ENCODE data around the gene GPA33. TPM values are rescaled to one million over a fixed set of nuclear protein-coding genes. Genes with fewer than 3 reads are reported as not detected.

Gene GPA33
- polyA plus RNA-seq, 1 donor (not counting 4 experiments of a cell fraction or from before 2014, with no cell fraction given), result not detected

GRCh38 chr1:167057241-167057688 lies 32.9 kb downstream of the GPA33 start:
- Histone ChIP-seq H4K20me1 (ENCODE audit: control insufficient read depth, extremely low read depth, insufficient read depth, low read length) (no peaks in the 10 kb centered on the region), H3K4me1 (ENCODE audit: control insufficient read depth, extremely low read depth, insufficient read depth, low read length) (peaks cover 6% of the 10 kb centered on the region), H3K4me2 (ENCODE audit: control insufficient read depth, extremely low read depth, insufficient read depth, low read depth, low read length) (no peak overlapping the region), H3K9me3 (ENCODE audit: control insufficient read depth, low read depth, low read length) (no peaks in the 10 kb centered on the region), H3K4me3 (ENCODE audit: control insufficient read depth in 2 of 3, extremely low read depth in 1 of 3, insufficient read depth in 2 of 3, low read depth in 1 of 3, low read length in 3 of 3) (no peak overlapping the region), H3K27ac (ENCODE audit: control insufficient read depth, insufficient read depth, low read length) (no peak overlapping the region), H3K9me1 (ENCODE audit: control insufficient read depth, extremely low read depth, insufficient read depth, low read length) (no peaks in the 10 kb centered on the region), H3K9ac (ENCODE audit: control insufficient read depth, extremely low read depth, insufficient read depth, low read length) (no peak overlapping the region), H3K36me3 (ENCODE audit: control insufficient read depth in 2 of 2, extremely low read depth in 1 of 2, insufficient read depth in 2 of 2, low read length in 2 of 2) (no peaks in the 10 kb centered on the region), H2AFZ (ENCODE audit: control insufficient read depth, low read length) (peak overlapping the region; percentile 7), H3K79me2 (ENCODE audit: control insufficient read depth, insufficient read depth, low read length) (no peaks in the 10 kb centered on the region), H3K27me3 (ENCODE audit: control insufficient read depth, extremely low read depth, insufficient read depth, low read length) (peaks cover 4% of the 10 kb centered on the region)
- no peak for DNase-seq (ENCODE audit: low read depth, low spot score)
- TF ChIP-seq, protein P1, sequence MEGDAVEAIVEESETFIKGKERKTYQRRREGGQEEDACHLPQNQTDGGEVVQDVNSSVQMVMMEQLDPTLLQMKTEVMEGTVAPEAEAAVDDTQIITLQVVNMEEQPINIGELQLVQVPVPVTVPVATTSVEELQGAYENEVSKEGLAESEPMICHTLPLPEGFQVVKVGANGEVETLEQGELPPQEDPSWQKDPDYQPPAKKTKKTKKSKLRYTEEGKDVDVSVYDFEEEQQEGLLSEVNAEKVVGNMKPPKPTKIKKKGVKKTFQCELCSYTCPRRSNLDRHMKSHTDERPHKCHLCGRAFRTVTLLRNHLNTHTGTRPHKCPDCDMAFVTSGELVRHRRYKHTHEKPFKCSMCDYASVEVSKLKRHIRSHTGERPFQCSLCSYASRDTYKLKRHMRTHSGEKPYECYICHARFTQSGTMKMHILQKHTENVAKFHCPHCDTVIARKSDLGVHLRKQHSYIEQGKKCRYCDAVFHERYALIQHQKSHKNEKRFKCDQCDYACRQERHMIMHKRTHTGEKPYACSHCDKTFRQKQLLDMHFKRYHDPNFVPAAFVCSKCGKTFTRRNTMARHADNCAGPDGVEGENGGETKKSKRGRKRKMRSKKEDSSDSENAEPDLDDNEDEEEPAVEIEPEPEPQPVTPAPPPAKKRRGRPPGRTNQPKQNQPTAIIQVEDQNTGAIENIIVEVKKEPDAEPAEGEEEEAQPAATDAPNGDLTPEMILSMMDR (optimal IDR thresholded peaks at IDR 0.05 in 1 of 3, IDR thresholded peaks at IDR 0.05 in 1 of 3, conservative IDR thresholded peaks at IDR 0.05 in 1 of 3; ENCODE audit: extremely low read depth in 1 of 3, insufficient read depth in 2 of 3, low read length in 3 of 3), result peak; percentile 51 to 84 (median 73)
- TF ChIP-seq EZH2 (IDR thresholded peaks at IDR 0.05; ENCODE audit: low read length), result no peak
- dilution Hi-C loops (cut with MboI; ENCODE audit: extremely low pct_ligation_motif_present, low sequenced_read_pairs), result loop anchor here (25.0 kb wide), 2 partner anchors 195 to 455 kb away; partner anchors contain the start of gene CD247
- no peak for FAIRE-seq

GRCh38 chr1:167056529-167057231 lies 33.5 kb downstream of the GPA33 start:
- Histone ChIP-seq H3K9me1 (ENCODE audit: control insufficient read depth, extremely low read depth, insufficient read depth, low read length) (no peaks in the 10 kb centered on the region), H3K9ac (ENCODE audit: control insufficient read depth, extremely low read depth, insufficient read depth, low read length) (no peak overlapping the region), H3K27me3 (ENCODE audit: control insufficient read depth, extremely low read depth, insufficient read depth, low read length) (peaks cover 4% of the 10 kb centered on the region), H3K36me3 (ENCODE audit: control insufficient read depth in 2 of 2, extremely low read depth in 1 of 2, insufficient read depth in 2 of 2, low read length in 2 of 2) (no peaks in the 10 kb centered on the region), H3K79me2 (ENCODE audit: control insufficient read depth, insufficient read depth, low read length) (no peaks in the 10 kb centered on the region), H3K4me1 (ENCODE audit: control insufficient read depth, extremely low read depth, insufficient read depth, low read length) (peaks cover 6% of the 10 kb centered on the region), H2AFZ (ENCODE audit: control insufficient read depth, low read length) (no peak overlapping the region), H4K20me1 (ENCODE audit: control insufficient read depth, extremely low read depth, insufficient read depth, low read length) (no peaks in the 10 kb centered on the region), H3K4me3 (ENCODE audit: control insufficient read depth in 2 of 3, extremely low read depth in 1 of 3, insufficient read depth in 2 of 3, low read depth in 1 of 3, low read length in 3 of 3) (no peak overlapping the region), H3K9me3 (ENCODE audit: control insufficient read depth, low read depth, low read length) (no peaks in the 10 kb centered on the region), H3K27ac (ENCODE audit: control insufficient read depth, insufficient read depth, low read length) (no peak overlapping the region), H3K4me2 (ENCODE audit: control insufficient read depth, extremely low read depth, insufficient read depth, low read depth, low read length) (no peak overlapping the region)
- FAIRE-seq, result no peak
- dilution Hi-C loops (cut with MboI; ENCODE audit: extremely low pct_ligation_motif_present, low sequenced_read_pairs), result loop anchor here (25.0 kb wide), 2 partner anchors 194 to 456 kb away; partner anchors contain the start of gene CD247
- no peak for DNase-seq (ENCODE audit: low read depth, low spot score)
- TF ChIP-seq EZH2 (IDR thresholded peaks at IDR 0.05; ENCODE audit: low read length), result no peak
- TF ChIP-seq, protein P1 (optimal IDR thresholded peaks at IDR 0.05 in 1 of 3, IDR thresholded peaks at IDR 0.05 in 1 of 3, conservative IDR thresholded peaks at IDR 0.05 in 1 of 3; ENCODE audit: extremely low read depth in 1 of 3, insufficient read depth in 2 of 3, low read length in 3 of 3), result no peak

Data from keratinocyte (primary cell).